GM19328 (cell line): ENCODE data around the gene TNPO1.
"Not testable (repeated sequence)": the region's sequence is repeated elsewhere in the genome, so short reads cannot be mapped to it uniquely, and the experiment has no call there.

ENCODE experiments used
- ATAC-seq: cut with Tn5 transposase; IDR thresholded peaks from one replicate; pipeline ENCODE4 v1.9.1; 2021; ENCODE audit warnings: mild to moderate bottlenecking, moderate library complexity; ENCODE audit not compliant: unreplicated experiment

The TNPO1 gene

DNA sequence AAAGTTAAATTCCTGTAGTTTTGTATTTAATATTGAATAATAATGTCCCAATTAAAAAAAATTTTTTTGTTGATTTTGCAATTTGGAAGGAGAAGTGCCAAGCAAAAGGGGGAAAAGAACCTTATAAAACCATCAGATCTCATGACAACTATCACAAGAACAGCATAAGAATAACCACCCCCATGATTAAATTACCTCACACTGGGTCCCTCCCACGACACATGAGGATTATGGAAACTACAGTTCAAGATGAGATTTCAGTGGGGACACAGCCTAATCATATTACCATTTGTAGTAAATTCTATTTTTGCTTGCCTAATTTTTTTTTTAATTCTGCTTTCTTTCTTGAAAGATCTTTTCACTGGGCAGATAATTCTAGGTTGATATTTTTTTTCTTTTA is 106.0 kb downstream of the TNPO1 start:
- no peak for ATAC-seq

GRCh38 chr5:72925336-72926010 is 109.0 kb downstream of the TNPO1 start:
- ATAC-seq, result no peak

DNA sequence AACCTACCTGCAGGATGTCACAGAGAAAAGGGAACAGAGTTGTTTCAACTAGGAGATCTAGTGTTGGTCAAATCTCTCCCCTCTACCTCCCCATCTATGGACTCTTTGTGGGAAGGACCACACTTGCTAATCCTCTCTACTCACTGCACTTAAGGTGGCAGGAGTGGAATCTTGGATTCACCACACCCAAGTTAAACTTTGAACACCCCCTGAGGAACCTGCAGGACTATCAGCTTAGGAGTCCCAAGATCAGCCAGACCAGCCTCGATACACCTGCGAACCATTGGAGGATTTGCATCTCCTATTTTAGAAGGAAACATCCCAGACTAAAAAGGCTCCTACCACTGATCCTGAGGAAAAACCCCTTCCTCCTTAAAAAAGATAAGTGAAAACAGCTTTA is 116.2 kb downstream of the TNPO1 start:
- not testable (repeated sequence) for ATAC-seq

- ATAC-seq, result not testable (repeated sequence)
Measured at GRCh38 chr5:72934953-72935725, 118.7 kb downstream of the TNPO1 start.

- ATAC-seq, result no peak
Measured at GRCh38 chr5:72936893-72937292, 120.4 kb downstream of the TNPO1 start.

- ATAC-seq, result no peak
Measured at GRCh38 chr5:72937517-72938061, 121.1 kb downstream of the TNPO1 start.

GRCh38 chr5:72938206-72938605 is 121.7 kb downstream of the TNPO1 start:
- ATAC-seq, result no peak

DNA sequence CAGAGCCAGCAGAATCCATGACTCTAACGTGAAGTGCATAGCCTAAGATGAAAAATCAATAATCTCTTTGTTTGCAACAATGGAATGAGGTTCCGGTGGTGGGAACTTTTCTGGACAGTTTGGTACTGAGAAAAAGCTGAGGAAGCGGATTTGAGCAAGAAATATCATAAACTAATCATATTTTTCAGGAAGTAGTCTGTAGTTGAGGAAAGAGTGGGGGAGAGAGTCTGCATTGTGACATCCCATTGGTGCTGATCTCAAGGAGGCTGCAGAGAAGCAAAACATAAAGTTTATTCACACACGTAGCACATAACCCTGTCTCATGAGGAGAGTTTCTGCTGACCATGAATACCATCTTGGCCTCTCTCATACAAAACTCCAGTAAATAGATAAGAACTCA is 123.6 kb downstream of the TNPO1 start:
- no peak for ATAC-seq

- ATAC-seq, result no peak
Measured at GRCh38 chr5:72943307-72943706, 126.8 kb downstream of the TNPO1 start.

DNA sequence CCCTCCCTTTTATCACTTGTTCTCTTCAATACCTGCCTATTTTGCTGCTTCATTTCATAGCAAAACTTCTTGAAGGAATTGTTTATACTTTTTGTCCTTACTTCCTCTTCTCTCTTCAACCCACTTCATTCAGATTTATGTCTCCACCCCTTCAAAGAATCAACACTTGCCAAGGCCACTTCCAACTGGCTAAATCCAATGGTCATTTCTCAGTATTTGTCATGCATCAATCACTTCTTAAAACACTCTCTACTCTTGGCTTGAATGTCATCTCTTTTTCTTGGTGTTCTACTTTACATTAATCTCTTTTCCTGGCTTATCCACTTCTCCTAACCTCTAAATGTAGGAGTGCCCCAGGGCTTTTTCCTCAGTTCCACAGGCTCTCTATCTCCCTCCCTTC is 131.0 kb downstream of the TNPO1 start:
- ATAC-seq, result no peak

DNA sequence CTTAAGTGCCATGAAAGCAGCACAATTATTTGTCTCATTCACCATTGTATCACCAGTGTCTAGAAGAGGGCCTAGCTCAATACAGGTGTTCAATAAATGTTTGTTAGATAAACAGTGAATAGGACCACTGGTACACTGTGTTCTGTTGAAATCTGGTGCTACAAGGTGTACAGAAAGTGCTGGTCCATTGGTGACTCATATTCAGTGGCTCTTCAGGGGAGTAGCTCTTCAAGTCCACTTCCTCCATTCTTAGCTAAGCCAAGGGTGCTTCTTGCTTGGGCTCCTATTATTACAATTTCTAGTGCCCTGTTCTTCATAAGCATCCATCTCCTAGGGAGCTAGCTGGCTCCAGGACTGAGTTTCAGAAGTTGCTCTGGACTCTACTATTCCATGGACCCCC is 133.0 kb downstream of the TNPO1 start:
- ATAC-seq, result no peak

DNA sequence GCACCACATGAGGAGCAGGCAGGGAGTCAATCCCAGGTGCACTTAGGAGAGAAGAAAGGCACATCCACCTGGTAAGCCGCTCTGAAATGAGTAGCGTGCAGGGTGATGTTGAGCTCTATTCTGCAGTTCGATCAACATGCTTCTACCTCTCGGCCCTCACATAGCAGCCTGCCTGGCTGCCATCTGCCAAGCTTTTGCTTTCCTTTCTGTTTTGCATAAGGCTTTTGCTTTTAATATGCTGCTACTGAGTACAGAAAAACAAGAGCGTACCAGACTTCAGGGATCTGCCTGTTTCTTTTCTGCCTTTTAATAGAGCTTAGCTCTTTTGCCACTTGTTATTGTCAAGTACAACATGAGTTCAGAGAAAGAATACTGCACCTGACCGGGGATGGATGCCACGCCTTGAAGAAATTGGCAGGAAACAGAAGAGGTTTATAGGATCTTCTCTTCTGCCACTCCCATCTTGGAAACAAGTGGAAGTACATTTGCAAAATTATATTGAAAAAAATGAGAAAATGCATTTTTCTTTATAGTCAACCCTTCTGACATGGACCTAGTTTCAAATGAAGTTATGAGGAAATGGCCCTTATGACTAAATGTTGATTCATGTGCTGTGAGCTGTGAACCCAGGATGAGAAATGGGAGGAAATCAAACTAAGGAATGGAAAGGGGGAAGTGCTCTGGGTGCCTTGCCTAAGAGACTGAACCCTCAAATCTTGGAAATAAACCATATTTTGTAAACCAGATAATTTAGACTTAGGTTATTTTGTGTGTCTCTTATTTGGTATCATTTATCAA is 135.4 kb downstream of the TNPO1 start:
- no peak for ATAC-seq

- no peak for ATAC-seq
Measured at GRCh38 chr5:72954389-72954788, 137.9 kb downstream of the TNPO1 start.

GRCh38 chr5:72955143-72955767 is 138.8 kb downstream of the TNPO1 start:
- ATAC-seq, result peak; percentile 45

GRCh38 chr5:72955768-72956323 is 139.4 kb downstream of the TNPO1 start, which contains the start of gene FCHO2:
FCHO2 (plus strand) TSS chr5:72956041; CDS start chr5:72956097, 56 bp downstream.
- peak; percentile 86 for ATAC-seq

DNA sequence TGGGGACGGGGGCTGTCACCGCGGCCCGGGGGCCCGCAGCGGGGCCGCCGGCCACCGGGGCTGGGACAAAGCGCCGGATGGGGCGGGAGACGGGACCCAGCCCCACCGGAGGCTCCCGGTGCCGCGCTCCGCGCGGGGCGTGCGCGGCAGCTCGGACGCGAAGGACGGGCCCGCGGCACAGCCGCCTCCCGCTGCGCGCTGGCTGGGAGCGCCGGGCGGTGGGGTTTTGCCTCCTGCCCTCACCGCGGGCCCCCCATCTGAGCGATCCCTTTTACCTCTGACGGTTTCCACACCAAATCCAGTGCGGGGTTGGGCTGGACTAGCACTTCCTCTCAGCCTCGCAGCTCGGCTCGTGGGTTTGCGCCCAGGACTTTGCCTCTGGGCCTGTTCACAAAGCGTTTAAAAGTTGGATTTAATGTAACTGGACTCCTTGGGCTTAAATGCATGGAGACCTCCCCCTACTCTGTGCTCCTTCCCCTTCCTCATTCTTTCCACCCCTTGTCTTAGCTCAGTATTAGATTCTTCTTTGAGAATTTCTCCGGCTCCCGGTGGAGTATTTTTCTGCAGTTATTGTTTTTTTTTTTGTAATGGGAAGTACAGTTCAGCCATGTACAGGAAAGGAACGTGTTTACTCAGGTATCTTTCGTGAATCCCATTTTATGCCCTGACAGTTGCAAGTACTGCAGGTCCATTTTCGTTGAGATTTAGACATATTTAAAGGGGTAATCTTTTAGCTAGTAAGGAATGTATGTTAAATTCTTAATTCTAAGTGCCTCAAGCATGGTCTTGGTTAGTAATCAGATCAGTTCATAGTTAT is 140.1 kb downstream of the TNPO1 start:
- ATAC-seq, result peak; percentile 41

DNA sequence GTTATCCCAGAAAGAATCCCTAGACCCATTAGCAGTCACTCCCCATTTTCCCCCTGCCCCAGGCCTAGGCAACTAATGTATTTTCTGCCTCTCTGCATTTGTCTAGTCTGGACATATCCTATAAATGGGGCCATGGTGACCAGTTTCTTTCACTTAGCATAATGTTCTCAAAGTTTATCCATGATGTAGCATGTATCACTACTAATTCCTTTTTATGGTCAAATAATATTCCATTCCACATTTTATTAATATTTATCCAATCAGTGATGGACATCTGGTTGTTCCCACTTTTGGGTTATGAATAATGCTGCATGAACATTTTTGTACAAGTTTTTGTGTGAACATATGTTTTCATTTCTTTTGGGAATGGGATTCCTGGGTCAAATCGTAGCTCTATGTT is 140.9 kb downstream of the TNPO1 start:
- no peak for ATAC-seq

GRCh38 chr5:72959257-72959656 is 142.8 kb downstream of the TNPO1 start:
- no peak for ATAC-seq
